Right atrium auricular region (tissue), 2 donors: ENCODE results near the gene RPAP2. TPM values are rescaled to one million over a fixed set of nuclear protein-coding genes. Genes with fewer than 3 reads are reported as not detected.

Source experiments
- DNase-seq: peaks from one replicate; pipeline ENCODE4 v3.0.0-alpha.2; 2019; ENCODE audit warnings: low spot score
- H3K27ac ChIP-seq, 2 donors: fragments of 200-600 bp; sonication (generic); 1 replicate in 1 of 2; 2 replicates in 1 of 2; pipeline ENCODE4 v1.5.1; 2016 to 2019
- H3K27me3 ChIP-seq, 2 donors: fragments of 200-600 bp; sonication (generic); one replicate each; pipeline versions ENCODE4 v1.5.1 to v1.6.0; 2017 to 2019
- H3K36me3 ChIP-seq: fragments of 200-600 bp; sonication (generic); one replicate; pipeline ENCODE4 v1.5.1; 2016
- H3K4me1 ChIP-seq, 2 donors: fragments of 200-600 bp; sonication (generic); one replicate each; pipeline versions ENCODE4 v1.5.1 to v1.6.0; 2017 to 2019
- H3K4me3 ChIP-seq, 2 donors: fragments of 200-600 bp; sonication (generic); 1 replicate in 1 of 2; 2 replicates in 1 of 2; pipeline ENCODE4 v1.5.1; 2017 to 2019; ENCODE audit warnings: mild to moderate bottlenecking in 1 of 2, moderate library complexity in 1 of 2
- H3K9me3 ChIP-seq, 2 donors: fragments of 200-600 bp; sonication (generic); one replicate each; pipeline ENCODE4 v1.5.1; 2019
- CTCF ChIP-seq, 2 donors: fragments of 200-600 bp; sonication (generic); IDR thresholded peaks; one replicate each; pipeline ENCODE4 v1.5.1; 2019; ENCODE audit warnings: antibody characterized with exemption in 2 of 2
- total RNA-seq, 2 donors: library from RNA; depleted of rRNA; stranded (reverse); fragments of >200 nt; gene quantifications; one replicate each; pipeline ENCODE4 v1.1.0, GENCODE V29; 2016

Gene RPAP2
- total RNA-seq, 2 donors from 2014 or later, result 6.3 to 13.8 TPM

GRCh38 chr1:92299477-92300150 is 755 bp downstream of the RPAP2 start:
- H3K36me3 ChIP-seq, result no peaks in the 10 kb centered on the region
- H3K4me3 ChIP-seq, result peak overlapping the region; percentile 83 to 85
- H3K27me3 ChIP-seq, result no peaks in the 10 kb centered on the region
- no peak for TF ChIP-seq CTCF (IDR thresholded peaks at IDR 0.05)
- H3K9me3 ChIP-seq, result no peaks in the 10 kb centered on the region
- peaks cover 0 to 12% of the 10 kb centered on the region in 2 donors for H3K4me1 ChIP-seq
- no peak for DNase-seq
- peak overlapping the region; percentile 91 to 93 for H3K27ac ChIP-seq

GRCh38 chr1:92301021-92301420 is 2.2 kb downstream of the RPAP2 start:
- H3K4me3 ChIP-seq, result no peak overlapping the region
- DNase-seq, result no peak
- no peak for TF ChIP-seq CTCF (IDR thresholded peaks at IDR 0.05)
- H3K36me3 ChIP-seq, result peaks cover 6% of the 10 kb centered on the region
- H3K9me3 ChIP-seq, result no peaks in the 10 kb centered on the region
- H3K4me1 ChIP-seq, result peaks cover 0 to 12% of the 10 kb centered on the region in 2 donors
- H3K27ac ChIP-seq, result no peak overlapping the region
- H3K27me3 ChIP-seq, result no peaks in the 10 kb centered on the region

GRCh38 chr1:92306020-92306419 is 7.2 kb downstream of the RPAP2 start:
- Histone ChIP-seq H3K36me3 (peaks cover 7% of the 10 kb centered on the region), H3K4me3 (no peak overlapping the region), H3K27ac (no peak overlapping the region), H3K27me3 (no peaks in the 10 kb centered on the region), H3K4me1 (no peaks in the 10 kb centered on the region), H3K9me3 (no peaks in the 10 kb centered on the region)
- no peak for TF ChIP-seq CTCF (IDR thresholded peaks at IDR 0.05)
- DNase-seq, result no peak

- Histone ChIP-seq H3K4me1 (no peaks in the 10 kb centered on the region), H3K27me3 (no peaks in the 10 kb centered on the region), H3K9me3 (no peaks in the 10 kb centered on the region), H3K4me3 (no peak overlapping the region), H3K27ac (no peak overlapping the region), H3K36me3 (peaks cover 19% of the 10 kb centered on the region)
- no peak for DNase-seq
- TF ChIP-seq CTCF (IDR thresholded peaks at IDR 0.05), result no peak
Measured at GRCh38 chr1:92307980-92308379, 9.1 kb downstream of the RPAP2 start.

GRCh38 chr1:92310185-92310597 is 11.3 kb downstream of the RPAP2 start:
- no peak for DNase-seq
- Histone ChIP-seq H3K27me3 (no peaks in the 10 kb centered on the region), H3K36me3 (peaks cover 26% of the 10 kb centered on the region), H3K27ac (no peak overlapping the region), H3K9me3 (no peaks in the 10 kb centered on the region), H3K4me1 (no peaks in the 10 kb centered on the region), H3K4me3 (no peak overlapping the region)
- TF ChIP-seq CTCF (IDR thresholded peaks at IDR 0.05), result peak; percentile 34 to 69

- no peak for TF ChIP-seq CTCF (IDR thresholded peaks at IDR 0.05)
- Histone ChIP-seq H3K36me3 (peaks cover 20% of the 10 kb centered on the region), H3K27ac (no peak overlapping the region)
Measured at GRCh38 chr1:92314024-92314423, 15.2 kb downstream of the RPAP2 start.

More at GRCh38 chr1:92314024-92314423, 15.2 kb downstream of the RPAP2 start:
- no peaks in the 10 kb centered on the region for H3K27me3 ChIP-seq
- DNase-seq, result no peak
- no peaks in the 10 kb centered on the region for H3K9me3 ChIP-seq
- no peak overlapping the region for H3K4me3 ChIP-seq
- no peaks in the 10 kb centered on the region for H3K4me1 ChIP-seq
